ENCODE results near the gene MAP6.
A peak's percentile ranks its signal among the peaks of the same experiment; 100 is the strongest.

MAP6 gene

GRCh38 chr11:75565916-75566762 is 102.7 kb downstream of the MAP6 start:
- DNase-seq: no peak

DNA sequence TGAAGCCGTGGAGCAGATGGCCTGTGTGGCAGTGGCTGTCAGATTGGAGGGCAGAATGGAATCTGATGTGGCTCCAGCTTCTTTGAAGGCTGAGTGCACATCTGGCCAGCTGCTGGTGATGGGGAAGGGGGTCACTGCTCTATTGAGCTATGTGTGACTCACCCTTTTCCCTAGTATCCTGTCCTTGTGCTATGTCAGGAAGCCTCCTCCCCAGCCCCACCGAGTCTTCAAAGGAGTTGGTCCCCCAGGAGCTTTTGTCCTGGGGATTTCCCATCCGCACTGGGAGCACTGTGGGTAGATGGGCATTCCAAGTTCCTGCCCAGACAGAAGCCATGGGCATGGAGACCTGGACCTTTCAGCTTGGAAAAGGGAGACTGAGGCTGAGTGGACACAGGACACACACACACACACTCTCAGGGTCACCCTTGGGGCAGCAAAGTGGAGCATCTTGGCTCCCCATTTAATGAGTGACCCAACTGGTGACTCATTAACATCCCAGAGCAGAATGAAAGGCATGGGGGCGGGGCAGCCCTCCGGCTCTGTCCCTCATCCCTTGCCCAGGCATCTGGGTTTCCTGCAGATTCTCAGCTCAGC is 103.5 kb downstream of the MAP6 start:
- DNase-seq: no peak

DNA sequence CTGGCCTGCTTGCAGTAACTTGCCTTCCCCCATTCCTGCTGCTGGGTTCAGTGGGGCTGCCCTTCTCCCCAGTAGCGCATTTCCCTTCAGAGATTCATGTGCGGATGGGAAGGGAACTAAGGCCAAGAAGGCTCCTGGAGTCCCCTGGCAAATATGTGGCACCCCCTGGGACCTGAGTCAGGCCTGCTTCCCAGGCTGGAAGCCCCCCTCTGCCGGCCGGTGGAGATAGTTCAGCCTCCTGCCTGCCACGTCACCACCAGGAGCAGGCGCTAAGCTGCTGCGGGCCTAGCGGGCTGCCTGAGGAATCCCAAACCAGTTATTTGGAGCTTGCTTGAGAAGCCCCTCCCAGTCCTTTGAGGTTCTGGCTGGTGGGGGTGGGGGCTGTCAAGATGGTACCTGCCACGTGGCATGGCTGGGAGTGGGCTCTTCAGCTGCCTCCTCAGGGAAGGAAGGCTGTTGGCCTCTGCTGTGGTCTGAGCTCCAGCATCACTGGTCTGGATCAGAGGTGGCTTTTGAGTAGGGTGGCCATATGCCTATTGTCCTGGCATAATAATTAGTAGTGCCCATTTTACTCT is 104.8 kb downstream of the MAP6 start:
- DNase-seq: no peak

DNA sequence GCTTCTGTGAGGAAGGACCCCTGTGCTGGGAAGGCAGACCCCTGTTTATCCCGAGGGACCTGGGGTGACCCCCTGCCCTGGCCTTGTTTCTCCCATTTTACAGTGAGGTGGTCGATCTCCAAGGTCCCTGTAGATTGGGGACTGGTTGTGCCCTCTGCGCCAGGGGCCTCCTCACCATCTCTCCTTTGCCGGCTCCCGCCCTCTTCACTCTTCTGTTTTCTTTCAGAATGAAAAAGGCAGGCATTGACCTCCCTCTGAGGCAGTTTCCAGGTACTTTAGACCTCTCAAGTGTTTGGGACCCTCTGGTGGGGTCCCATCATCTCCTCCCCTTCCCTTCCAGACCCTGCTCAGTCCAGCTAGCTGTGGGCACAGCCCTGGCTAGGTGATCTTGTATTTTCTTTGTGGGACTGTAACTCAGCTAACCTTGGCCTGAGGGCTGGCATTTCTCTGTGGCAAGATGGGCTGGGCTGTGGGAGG is 105.3 kb downstream of the MAP6 start:
- no peak for DNase-seq

DNA sequence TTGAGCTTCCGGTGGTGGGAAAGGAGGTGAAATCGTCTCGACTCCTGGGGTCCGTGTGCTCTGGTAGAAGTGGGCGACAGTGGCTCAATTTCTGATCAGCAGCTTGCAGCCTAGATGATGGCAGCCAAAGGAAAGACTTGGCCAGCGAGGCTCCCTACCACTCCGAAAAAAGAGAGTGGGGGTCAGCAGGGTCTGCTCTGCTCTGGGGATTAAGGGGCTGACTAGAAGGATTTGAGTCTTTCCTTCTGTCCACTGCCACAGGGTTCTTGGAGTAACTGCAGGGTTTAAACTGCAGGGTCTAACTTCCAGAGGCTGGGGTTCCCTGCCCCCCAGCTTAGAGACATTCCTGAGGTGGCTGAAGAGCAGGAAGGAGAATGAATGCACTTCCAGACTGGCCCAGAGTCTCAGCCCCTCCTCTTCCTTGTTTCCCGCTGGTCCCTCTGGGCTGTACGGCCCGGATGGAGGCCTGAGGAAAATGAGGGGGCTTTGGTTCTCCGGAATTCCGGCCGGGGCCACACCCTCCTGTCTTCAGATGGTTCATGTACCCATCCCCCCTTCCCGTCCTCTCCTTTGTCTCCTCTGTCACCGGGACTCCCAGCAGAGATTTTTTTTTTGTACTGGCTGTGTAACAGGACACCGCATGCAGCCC is 105.9 kb downstream of the MAP6 start:
- no peak for DNase-seq

DNA sequence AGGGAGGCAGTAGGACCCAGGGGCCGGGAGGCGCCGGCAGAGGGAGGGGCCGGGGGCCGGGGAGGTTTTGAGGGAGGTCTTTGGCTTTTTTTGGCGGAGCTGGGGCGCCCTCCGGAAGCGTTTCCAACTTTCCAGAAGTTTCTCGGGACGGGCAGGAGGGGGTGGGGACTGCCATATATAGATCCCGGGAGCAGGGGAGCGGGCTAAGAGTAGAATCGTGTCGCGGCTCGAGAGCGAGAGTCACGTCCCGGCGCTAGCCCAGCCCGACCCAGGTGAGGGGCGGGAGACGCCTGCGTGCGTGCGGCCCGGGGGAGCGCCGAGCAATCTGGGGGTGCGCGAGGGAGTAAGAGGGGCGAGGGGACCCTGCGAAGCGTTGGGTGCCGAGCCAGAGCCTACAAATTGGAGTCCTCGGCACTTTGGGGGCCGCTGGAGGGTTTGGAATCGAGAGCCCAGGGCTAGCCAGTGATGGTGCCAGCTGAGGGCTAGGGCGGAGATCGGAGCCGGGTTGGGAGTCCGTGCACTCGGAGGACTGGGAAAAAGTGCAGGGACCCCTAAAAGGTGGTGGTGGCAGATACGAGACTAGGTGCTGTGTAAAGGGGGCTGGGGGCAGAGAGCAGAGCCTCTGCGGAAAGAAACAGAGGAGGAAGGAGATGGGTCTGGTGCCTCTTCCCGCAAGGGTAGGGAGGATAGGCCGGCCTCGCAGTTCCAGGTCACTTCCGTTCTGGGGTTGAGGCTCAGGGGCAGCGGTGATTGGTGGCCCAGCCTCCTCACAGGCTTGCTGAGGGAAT is 106.6 kb downstream of the MAP6 start, which contains the start of gene SERPINH1:
SERPINH1 (plus strand) TSS at position 206 of the 788 bp plus-strand sequence. CDS start 4,097 bp downstream, outside the sequence.
- peak; percentile 86 for DNase-seq

DNA sequence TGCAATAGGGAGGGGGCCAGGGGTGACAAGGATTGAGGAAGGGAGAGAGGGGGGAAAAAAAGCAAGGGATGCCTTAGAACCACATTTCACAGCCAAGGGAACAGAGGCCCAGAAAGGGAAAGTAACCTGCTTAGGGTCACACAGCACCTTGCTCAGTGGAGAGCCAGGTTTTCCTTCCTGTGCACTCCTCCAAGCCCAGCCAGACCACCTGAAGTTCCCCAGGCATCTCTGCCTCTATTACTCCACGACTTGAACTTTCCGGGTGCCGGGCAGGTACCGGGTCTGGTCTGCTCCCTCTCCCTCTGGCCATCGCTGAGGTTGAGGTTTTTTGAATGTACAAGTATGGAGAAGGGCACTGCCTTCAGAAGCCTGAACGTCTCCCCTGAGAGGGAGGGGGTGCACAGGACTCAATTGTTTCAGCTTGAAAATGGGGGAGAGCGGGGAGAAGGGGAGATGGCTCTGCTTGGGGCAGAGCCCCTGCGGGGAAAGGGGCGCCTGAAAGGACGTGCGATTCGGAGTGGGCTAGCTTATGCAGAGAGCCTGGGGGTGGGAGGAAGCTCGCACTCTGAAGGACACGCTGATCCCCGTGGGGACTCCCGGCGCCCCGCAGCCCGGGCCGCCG is 107.3 kb downstream of the MAP6 start:
- DNase-seq: no peak

GRCh38 chr11:75560644-75561043 is 108.2 kb downstream of the MAP6 start:
- DNase-seq: no peak

DNA sequence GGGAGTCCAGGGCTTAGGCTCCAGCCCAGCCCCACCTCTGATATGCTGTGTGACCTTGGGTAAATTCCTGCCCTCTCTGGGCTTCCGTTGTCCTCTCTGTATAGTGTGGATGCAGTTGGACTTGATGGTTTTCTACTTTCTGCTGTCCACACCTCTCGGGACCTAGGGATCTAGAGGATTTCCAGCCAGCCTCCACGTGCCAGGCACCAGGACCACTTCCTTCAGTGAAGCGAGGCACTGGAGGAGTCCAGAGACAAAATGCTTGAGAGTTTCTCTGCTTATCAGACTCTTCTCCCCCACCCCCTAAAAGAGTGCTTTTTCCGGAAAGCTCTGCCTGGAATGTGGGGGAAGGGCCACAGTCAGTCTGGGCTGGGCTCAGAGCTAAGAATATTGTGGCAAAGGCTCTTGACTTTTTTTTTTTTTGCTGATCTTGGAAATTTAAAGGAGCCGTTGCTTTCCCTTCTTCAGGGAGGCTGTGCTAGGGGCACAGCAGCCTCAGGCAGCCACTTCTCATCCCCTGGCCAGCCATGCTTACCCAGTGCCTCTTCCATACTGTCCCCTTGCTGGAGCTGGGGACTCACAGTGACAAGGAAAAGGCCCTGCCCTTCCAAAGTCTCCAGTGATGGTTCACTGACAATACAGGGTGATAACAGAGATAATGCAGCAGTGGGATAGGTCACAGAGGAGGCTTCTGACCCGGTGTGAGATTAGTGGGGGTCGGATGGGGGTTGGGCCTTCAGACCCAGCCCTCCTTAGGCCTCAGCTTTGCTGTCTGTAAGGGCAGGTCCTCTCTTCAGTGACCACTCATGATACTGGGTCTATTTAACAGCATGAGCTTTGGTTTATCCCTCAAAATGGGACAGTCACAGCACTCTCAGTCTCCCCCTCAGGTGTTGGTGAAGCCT is 109.6 kb downstream of the MAP6 start:
- DNase-seq: no peak

GRCh38 chr11:75557666-75558494 is 111.0 kb downstream of the MAP6 start:
- DNase-seq: no peak

GRCh38 chr11:75556275-75556674 is 112.6 kb downstream of the MAP6 start:
- DNase-seq: no peak

GRCh38 chr11:75555079-75555811 is 113.6 kb downstream of the MAP6 start:
- no peak for DNase-seq

DNA sequence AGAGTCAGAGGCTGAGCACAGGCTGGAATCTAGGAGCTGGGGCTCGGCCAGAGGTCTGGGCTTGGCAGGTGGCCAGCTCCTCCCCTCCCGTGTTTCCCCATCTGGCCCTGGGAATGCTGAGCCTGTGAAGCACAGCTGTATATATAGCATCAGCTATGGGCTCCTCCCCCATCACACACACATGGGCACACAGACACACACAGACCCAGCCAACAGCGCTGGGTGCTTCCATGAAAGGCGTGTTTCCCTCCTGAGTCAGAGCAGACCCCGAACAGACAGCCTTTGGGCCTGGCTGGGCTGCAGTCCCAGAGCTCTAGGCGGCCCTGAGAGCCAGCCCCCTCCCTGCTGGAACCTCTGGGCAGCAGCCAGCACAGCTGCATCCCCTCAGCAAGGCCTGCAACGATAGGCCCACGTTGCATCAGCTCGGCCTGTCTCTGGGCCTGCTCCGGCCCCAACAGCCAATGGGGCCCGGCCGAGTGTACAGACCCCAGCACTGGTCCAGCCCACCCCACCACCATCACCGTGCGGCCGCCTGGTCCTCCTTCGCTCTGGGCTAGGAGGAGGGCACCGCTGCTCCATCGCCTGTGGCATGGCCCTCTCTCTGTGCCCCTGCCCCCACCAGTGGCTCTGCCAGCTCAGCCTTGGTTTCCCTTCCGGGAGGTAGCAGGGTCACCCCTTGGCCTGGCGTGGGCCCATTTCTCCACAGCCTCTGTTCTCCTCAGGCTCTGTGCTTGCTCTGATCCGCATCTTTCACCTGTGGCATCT is 114.4 kb downstream of the MAP6 start:
- DNase-seq: no peak

GRCh38 chr11:75553889-75554257 is 115.0 kb downstream of the MAP6 start:
- no peak for DNase-seq

- no peak for DNase-seq
Observed at GRCh38 chr11:75553182-75553581, 115.7 kb downstream of the MAP6 start.

DNA sequence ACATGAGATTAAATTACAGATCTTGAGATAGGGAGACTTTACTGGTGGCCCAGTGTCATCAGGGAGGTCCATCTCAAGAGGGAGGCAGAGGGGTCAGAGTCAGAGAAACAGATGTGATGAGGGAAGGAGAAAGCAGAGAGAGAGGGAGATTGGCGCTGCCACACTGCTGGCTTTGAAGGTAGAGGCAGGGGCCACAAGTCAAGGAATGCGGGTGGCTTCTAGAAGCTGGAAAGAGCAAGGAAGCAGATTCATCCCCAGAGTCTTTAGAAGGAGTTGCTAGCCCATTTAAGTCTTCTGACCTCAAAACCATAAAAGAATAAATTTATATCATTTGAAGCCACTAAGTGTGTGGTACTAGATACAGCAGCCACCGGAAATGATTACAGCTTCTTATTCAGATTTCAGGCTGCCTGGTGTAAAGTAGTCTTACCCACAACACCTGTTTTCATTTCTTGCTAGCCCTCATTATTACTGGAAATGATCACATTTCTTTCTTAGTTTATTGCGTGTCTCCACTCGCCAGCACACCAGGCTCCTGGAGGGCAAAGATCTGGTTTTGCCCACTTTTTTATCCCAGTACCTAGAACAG is 119.4 kb downstream of the MAP6 start:
- no peak for DNase-seq

DNA sequence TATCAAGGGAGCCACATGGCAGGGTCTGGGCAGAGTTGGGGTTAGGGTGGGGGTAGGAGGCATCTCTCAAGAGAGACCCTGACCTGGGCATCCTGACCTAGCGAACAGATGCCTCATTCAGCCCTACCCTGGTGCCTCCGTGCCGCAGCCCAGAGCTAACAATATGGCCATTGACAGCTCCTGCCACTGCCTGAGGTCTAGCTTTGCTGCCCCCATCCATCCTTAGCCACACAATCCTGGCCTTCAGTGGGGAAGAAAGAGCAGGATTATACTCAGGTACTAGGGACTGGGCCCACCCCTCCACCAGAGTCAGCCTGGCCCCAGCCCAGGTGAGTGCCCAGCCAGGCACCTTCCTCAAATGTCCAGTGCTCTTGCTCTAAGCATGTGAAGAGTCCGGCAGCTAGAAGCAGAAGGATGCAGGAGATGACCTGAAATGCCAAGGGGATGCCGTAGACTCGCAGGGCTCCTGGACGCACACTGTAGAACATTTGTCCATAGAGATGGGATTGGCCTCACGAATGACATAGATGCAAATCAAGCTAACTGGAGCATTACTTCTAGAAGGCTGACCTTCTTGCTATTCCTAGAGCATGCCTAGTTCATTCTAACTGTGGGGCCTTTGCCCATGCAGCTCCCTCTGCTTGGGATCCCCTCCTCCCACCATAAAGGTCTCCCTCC is 120.1 kb downstream of the MAP6 start:
- no peak for DNase-seq

Data from activated CD8-positive, alpha-beta memory T cell treated with anti-CD3 and anti-CD28 coated beads for 24 hours (primary cell).